ENCODE data around the gene GPM6B. TPM values are rescaled to one million over a fixed set of nuclear protein-coding genes. Genes with fewer than 3 reads are reported as not detected.

Gene GPM6B
- total and polyA plus RNA-seq, 2 of the 4 experiments (the other 2 are of a cell fraction): 4.2 to 5.9 TPM

GRCh38 chrX:13834355-13834754 lies 17.5 kb upstream of the GPM6B start:
- H3K27me3 ChIP-seq (ENCODE audit: control insufficient read depth, insufficient read depth, low read length): peaks cover 13% of the 10 kb centered on the region
- no peak overlapping the region for H3K4ac ChIP-seq (ENCODE audit: low read depth, low read length)
- ChIA-PET POLR2A (ENCODE audit: unreplicated experiment) (no interaction called here), CTCF (no interaction called here)
- H3K4me3 ChIP-seq (ENCODE audit: insufficient read depth, low read depth, low read length): no peak overlapping the region
- H2BK5ac ChIP-seq (ENCODE audit: low read depth, low read length, poor library complexity, severe bottlenecking): no peak overlapping the region
- BruUV-seq (replicated peaks): no TSS peak
- H3K9me1 ChIP-seq (ENCODE audit: insufficient read depth, low read length): no peaks in the 10 kb centered on the region
- H3K4me2 ChIP-seq (ENCODE audit: low read depth, low read length): no peak overlapping the region
- H3K9ac ChIP-seq (ENCODE audit: low read depth, low read length): no peak overlapping the region
- no peak overlapping the region for H2BK120ac ChIP-seq (ENCODE audit: low read depth, low read length)
- no peak overlapping the region for H4K8ac ChIP-seq (ENCODE audit: low read depth in 2 of 2, low read length in 2 of 2)
- in situ Hi-C loops (cut with MboI; ENCODE audit: low sequenced_read_pairs) (no loop called here), intact Hi-C loops (cut with micrococcal nuclease) (no loop called here), dilution Hi-C loops (cut with HindIII; ENCODE audit: low sequenced_read_pairs, unreplicated experiment) (no loop called here)
- no peak overlapping the region for H3K18ac ChIP-seq (ENCODE audit: low read depth, low read length)
- H4K5ac ChIP-seq (ENCODE audit: low read depth, low read length): no peak overlapping the region
- no peak overlapping the region for H3K14ac ChIP-seq (replicated peaks; ENCODE audit: low read depth, low read length)
- no peak overlapping the region for H2AK5ac ChIP-seq (ENCODE audit: low read depth, low read length)
- H3K36me3 ChIP-seq (ENCODE audit: control insufficient read depth, insufficient read depth, low read length): no peaks in the 10 kb centered on the region
- H3K23ac ChIP-seq (ENCODE audit: low read depth, low read length): no peak overlapping the region
- WGBS, 2 experiments (ENCODE audit: extremely low coverage in 2 of 2, insufficient read length in 1 of 2): no CpG with 5 or more reads among the region's 2 CpGs
- no peaks in the 10 kb centered on the region for H3K79me1 ChIP-seq (ENCODE audit: low read depth in 1 of 2, low read length in 2 of 2)
- no peaks in the 10 kb centered on the region for H4K20me1 ChIP-seq (ENCODE audit: insufficient read depth, low read length)
- DNase-seq (no peak), ATAC-seq (ENCODE audit: low read depth) (no peak)
- no peak overlapping the region for H4K91ac ChIP-seq (ENCODE audit: insufficient read depth, low read depth, low read length)
- H3K9me3 ChIP-seq (ENCODE audit: control insufficient read depth, insufficient read depth, low read length): no peaks in the 10 kb centered on the region
- no peak overlapping the region for H2AK9ac ChIP-seq (replicated peaks; ENCODE audit: low read depth, low read length, poor library complexity)
- H3K56ac ChIP-seq (ENCODE audit: extremely low read depth, insufficient read depth, low read length): no peak overlapping the region
- H3K27ac ChIP-seq (ENCODE audit: insufficient read depth, low read length): no peak overlapping the region
- H2BK15ac ChIP-seq (ENCODE audit: low read depth, low read length): no peak overlapping the region
- H2BK20ac ChIP-seq (ENCODE audit: low read depth, low read length): no peak overlapping the region
- H3K4me1 ChIP-seq (ENCODE audit: control insufficient read depth, insufficient read depth, low read length): no peaks in the 10 kb centered on the region
- no peak overlapping the region for H2AFZ ChIP-seq (replicated peaks; ENCODE audit: low read length, poor library complexity)
- TF ChIP-seq RFX5 (IDR thresholded peaks at IDR 0.05; ENCODE audit: low read depth, low read length): no peak
- TF ChIP-seq POLR2A (IDR thresholded peaks at IDR 0.05; ENCODE audit: low read depth, low read length): no peak
- no peak for TF ChIP-seq CTCF (conservative IDR thresholded peaks at IDR 0.05; ENCODE audit: low read depth, low read length)
- no peak for TF ChIP-seq CHD1 (IDR thresholded peaks at IDR 0.05; ENCODE audit: low read depth, low read length)
- TF ChIP-seq CEBPB (IDR thresholded peaks at IDR 0.05; ENCODE audit: low read depth, low read length): no peak
- no peak for TF ChIP-seq MAZ (IDR thresholded peaks at IDR 0.05; ENCODE audit: borderline replicate concordance, low read depth, low read length)
- no peak for TF ChIP-seq NFE2L2 (IDR thresholded peaks at IDR 0.05; ENCODE audit: low read depth, low read length)
- TF ChIP-seq BHLHE40 (IDR thresholded peaks at IDR 0.05; ENCODE audit: low read depth, low read length): no peak
- TF ChIP-seq MXI1 (IDR thresholded peaks at IDR 0.05; ENCODE audit: borderline replicate concordance, low read depth, low read length): no peak
- no peak for TF ChIP-seq MAFK (IDR thresholded peaks at IDR 0.05; ENCODE audit: low read depth, low read length)
- TF ChIP-seq FOS (IDR thresholded peaks at IDR 0.05; ENCODE audit: low read depth, low read length): no peak
- no peak for TF ChIP-seq RAD21 (IDR thresholded peaks at IDR 0.05; ENCODE audit: low read length)

Measured in IMR-90 (cell line).